Subcutaneous adipose tissue (tissue), 4 donors: ENCODE results near the gene POLR2C. TPM values are rescaled to one million over a fixed set of nuclear protein-coding genes. Genes with fewer than 3 reads are reported as not detected.

Experiments
- CTCF ChIP-seq: fragments of 450-650 bp; IDR thresholded peaks from one replicate; pipeline ENCODE4 v1.5.1; 2016; ENCODE audit warnings: low read depth, mild to moderate bottlenecking, control low read depth, antibody characterized with exemption, moderate library complexity
- total RNA-seq, 4 donors: library from RNA; depleted of rRNA; stranded (reverse); fragments of >200 nt; gene quantifications; one replicate each; pipeline ENCODE4 v1.1.0, GENCODE V29; 2016

Gene POLR2C
- total RNA-seq, 4 donors from 2014 or later: 66.9 to 77.7 (median 67.6) TPM

GRCh38 chr16:57462978-57463362, 491 bp downstream of the POLR2C start:
- TF ChIP-seq CTCF: no peak

GRCh38 chr16:57464523-57464922, 2.0 kb downstream of the POLR2C start:
- TF ChIP-seq CTCF: no peak

- TF ChIP-seq CTCF: no peak
Measured at GRCh38 chr16:57468346-57468745, 5.9 kb downstream of the POLR2C start.

- no peak for TF ChIP-seq CTCF
Measured at GRCh38 chr16:57469046-57469445, 6.6 kb downstream of the POLR2C start.

GRCh38 chr16:57469917-57470470, 7.5 kb downstream of the POLR2C start:
- no peak for TF ChIP-seq CTCF

- no peak for TF ChIP-seq CTCF
Measured at GRCh38 chr16:57470711-57471110, 8.2 kb downstream of the POLR2C start.

- no peak for TF ChIP-seq CTCF
Measured at GRCh38 chr16:57471209-57471608, 8.7 kb downstream of the POLR2C start.
